PC-3 (cell line): ENCODE data around the gene MLLT3.

Experiments used
- EZH2 ChIP-seq: fragments of 300-600 bp; sonication (generic); IDR thresholded peaks from one replicate; pipeline ENCODE4 v1.6.1; 2017; ENCODE audit warnings: antibody characterized with exemption, mild to moderate bottlenecking, low read length; ENCODE audit not compliant: unreplicated experiment
- EZH2phosphoT487 ChIP-seq: fragments of 300-600 bp; sonication (generic); IDR thresholded peaks from 2 replicates; pipeline ENCODE4 v1.6.1; 2018; ENCODE audit warnings: mild to moderate bottlenecking, antibody characterized with exemption, low read length, borderline replicate concordance
- TF ChIP-seq, protein P1 (sequence below): fragments of 300-600 bp; sonication (generic); conservative IDR thresholded peaks from 2 replicates; pipeline ENCODE4 v1.5.1; 2017; ENCODE audit warnings: antibody characterized with exemption, low read depth, mild to moderate bottlenecking, low read length

- TF ChIP-seq, protein P1, sequence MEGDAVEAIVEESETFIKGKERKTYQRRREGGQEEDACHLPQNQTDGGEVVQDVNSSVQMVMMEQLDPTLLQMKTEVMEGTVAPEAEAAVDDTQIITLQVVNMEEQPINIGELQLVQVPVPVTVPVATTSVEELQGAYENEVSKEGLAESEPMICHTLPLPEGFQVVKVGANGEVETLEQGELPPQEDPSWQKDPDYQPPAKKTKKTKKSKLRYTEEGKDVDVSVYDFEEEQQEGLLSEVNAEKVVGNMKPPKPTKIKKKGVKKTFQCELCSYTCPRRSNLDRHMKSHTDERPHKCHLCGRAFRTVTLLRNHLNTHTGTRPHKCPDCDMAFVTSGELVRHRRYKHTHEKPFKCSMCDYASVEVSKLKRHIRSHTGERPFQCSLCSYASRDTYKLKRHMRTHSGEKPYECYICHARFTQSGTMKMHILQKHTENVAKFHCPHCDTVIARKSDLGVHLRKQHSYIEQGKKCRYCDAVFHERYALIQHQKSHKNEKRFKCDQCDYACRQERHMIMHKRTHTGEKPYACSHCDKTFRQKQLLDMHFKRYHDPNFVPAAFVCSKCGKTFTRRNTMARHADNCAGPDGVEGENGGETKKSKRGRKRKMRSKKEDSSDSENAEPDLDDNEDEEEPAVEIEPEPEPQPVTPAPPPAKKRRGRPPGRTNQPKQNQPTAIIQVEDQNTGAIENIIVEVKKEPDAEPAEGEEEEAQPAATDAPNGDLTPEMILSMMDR, result no peak
- TF ChIP-seq EZH2phosphoT487 (no peak), EZH2 (no peak)
These were observed 18.3 kb upstream of the MLLT3 start for GRCh38 chr9:20640331-20641187.
